SH-SY5Y (cell line): ENCODE data around the gene ESM1.

ENCODE experiments used
- GATA2 ChIP-seq: IDR thresholded peaks from 2 replicates; pipeline ENCODE4 v1.6.1; 2011; ENCODE audit warnings: mild to moderate bottlenecking, low read depth, low read length
- GATA3 ChIP-seq: IDR thresholded peaks from 2 replicates; pipeline ENCODE4 v1.6.1; 2011; ENCODE audit warnings: low read depth, mild to moderate bottlenecking, low read length, moderate library complexity

DNA sequence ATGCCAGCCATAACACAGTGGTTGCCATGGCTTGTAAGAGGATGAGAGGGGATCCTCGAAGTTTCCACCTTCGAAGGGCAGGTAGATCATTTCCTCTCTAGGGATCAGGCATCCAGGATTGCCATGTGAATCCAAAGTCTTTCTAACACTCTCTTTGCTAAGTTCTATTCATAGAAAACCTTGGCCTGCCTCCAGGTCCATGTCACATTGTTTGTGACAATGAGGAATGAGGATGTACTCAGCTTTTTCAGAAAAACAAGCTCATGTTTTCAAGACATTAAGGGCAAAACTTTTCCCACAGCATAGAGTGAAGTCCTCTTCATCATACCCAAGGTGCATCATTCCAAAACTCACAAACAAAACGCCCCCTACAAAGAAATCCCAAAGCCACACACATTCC is 19.6 kb downstream of the ESM1 start:
- TF ChIP-seq GATA2 (no peak), GATA3 (no peak)
